ENCODE data around the gene C2orf80.

GRCh38 chr2:208186893-208187292 lies 2.9 kb downstream of the C2orf80 start:
- TF ChIP-seq CTCF (conservative IDR thresholded peaks at IDR 0.05 in 1 of 2, IDR thresholded peaks at IDR 0.05 in 1 of 2; ENCODE audit: low read depth in 1 of 2, low read length in 2 of 2), result no peak
- no peak for TF ChIP-seq EZH2 (IDR thresholded peaks at IDR 0.05; ENCODE audit: low read length, missing control alignments)
